Measurements from ENCODE around the gene CTNNA3. TPM values are rescaled to one million over a fixed set of nuclear protein-coding genes. Genes with fewer than 3 reads are reported as not detected.

Gene CTNNA3
- total RNA-seq, 1 experiment from 2014 or later, result 0.85 TPM

DNA sequence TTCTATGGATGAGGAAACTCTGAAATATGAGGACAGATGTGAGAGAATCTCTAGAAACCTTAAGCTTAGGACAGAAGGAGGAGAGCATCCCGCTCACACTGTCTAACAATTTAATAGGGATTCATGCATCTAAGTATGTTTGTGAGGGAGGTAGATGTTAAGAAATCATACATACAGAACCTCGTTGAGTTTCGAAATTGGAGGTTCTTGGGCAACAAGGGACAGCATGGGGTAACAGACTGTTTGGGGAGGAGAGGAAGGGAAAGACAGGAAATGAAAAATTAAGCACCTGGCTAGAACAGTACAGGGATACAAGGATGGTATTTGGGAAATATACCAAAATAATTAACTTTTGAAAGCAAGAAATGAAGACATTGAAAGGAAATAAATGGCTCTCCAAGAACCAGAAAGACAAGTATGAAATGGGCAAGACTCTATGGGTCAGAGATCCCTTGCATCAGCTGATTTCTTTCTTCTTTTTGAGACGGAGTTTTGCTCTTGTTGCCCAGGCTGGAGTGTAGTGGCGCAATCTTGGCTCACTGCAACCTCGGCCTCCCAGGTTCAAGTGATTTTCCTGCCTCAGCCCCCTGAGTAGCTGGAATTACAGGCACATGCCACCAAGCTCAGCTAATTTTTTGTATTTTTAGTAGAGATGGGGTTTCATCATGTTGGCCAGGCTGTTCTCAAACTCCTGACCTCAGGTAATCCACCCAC, 207.9 kb downstream of the CTNNA3 start:
- in situ Hi-C loops (cut with HindIII; ENCODE audit: low pct_unique_long_range_greater_than_20kb, low sequenced_read_pairs) (no loop called here), intact Hi-C loops (cut with micrococcal nuclease; ENCODE audit: unreplicated experiment) (no loop called here)
- Histone ChIP-seq H3K4me3 (ENCODE audit: low read depth in 2 of 2, low read length in 2 of 2) (no peak overlapping the region), H3K27me3 (ENCODE audit: control insufficient read depth, insufficient read depth, low read length) (no peaks in the 10 kb centered on the region), H3K9me3 (ENCODE audit: control insufficient read depth, insufficient read depth, low read depth, low read length) (no peaks in the 10 kb centered on the region), H3K27ac (ENCODE audit: low read length) (no peak overlapping the region), H3K4me1 (ENCODE audit: control insufficient read depth, insufficient read depth, low read length) (peaks cover 8% of the 10 kb centered on the region; the same call in 1 of the 2 replicates), H3K36me3 (ENCODE audit: control insufficient read depth, insufficient read depth, low read length) (no peaks in the 10 kb centered on the region)
- ChIA-PET POLR2A (no interaction called here), CTCF (no interaction called here)
- no peak for TF ChIP-seq POLR2AphosphoS5 (IDR thresholded peaks at IDR 0.05; ENCODE audit: low read depth, low read length)
- no peak for TF ChIP-seq TCF7L2 (IDR thresholded peaks at IDR 0.05; ENCODE audit: low read depth, low read length)
- TF ChIP-seq SIN3A (IDR thresholded peaks at IDR 0.05; ENCODE audit: borderline replicate concordance, insufficient read depth, low read depth, low read length), result no peak
- TF ChIP-seq, protein P1, sequence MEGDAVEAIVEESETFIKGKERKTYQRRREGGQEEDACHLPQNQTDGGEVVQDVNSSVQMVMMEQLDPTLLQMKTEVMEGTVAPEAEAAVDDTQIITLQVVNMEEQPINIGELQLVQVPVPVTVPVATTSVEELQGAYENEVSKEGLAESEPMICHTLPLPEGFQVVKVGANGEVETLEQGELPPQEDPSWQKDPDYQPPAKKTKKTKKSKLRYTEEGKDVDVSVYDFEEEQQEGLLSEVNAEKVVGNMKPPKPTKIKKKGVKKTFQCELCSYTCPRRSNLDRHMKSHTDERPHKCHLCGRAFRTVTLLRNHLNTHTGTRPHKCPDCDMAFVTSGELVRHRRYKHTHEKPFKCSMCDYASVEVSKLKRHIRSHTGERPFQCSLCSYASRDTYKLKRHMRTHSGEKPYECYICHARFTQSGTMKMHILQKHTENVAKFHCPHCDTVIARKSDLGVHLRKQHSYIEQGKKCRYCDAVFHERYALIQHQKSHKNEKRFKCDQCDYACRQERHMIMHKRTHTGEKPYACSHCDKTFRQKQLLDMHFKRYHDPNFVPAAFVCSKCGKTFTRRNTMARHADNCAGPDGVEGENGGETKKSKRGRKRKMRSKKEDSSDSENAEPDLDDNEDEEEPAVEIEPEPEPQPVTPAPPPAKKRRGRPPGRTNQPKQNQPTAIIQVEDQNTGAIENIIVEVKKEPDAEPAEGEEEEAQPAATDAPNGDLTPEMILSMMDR (IDR thresholded peaks at IDR 0.05), result no peak
- TF ChIP-seq REST (IDR thresholded peaks at IDR 0.05; ENCODE audit: insufficient read depth in 1 of 2, low read depth in 2 of 2, low read length in 1 of 2), result no peak
- no peak for ATAC-seq
- DNase-seq (ENCODE audit: low read depth, low spot score), result no peak
- no TSS peak for BruUV-seq (replicated peaks)

GRCh38 chr10:67487199-67487598, 208.8 kb downstream of the CTNNA3 start:
- ChIA-PET POLR2A (no interaction called here), CTCF (no interaction called here)
- Histone ChIP-seq H3K27me3 (ENCODE audit: control insufficient read depth, insufficient read depth, low read length) (no peaks in the 10 kb centered on the region), H3K9me3 (ENCODE audit: control insufficient read depth, insufficient read depth, low read depth, low read length) (no peaks in the 10 kb centered on the region), H3K4me3 (ENCODE audit: low read depth in 2 of 2, low read length in 2 of 2) (no peak overlapping the region), H3K36me3 (ENCODE audit: control insufficient read depth, insufficient read depth, low read length) (no peaks in the 10 kb centered on the region), H3K27ac (ENCODE audit: low read length) (no peak overlapping the region), H3K4me1 (ENCODE audit: control insufficient read depth, insufficient read depth, low read length) (peaks cover 3% of the 10 kb centered on the region; the same call in 1 of the 2 replicates)
- ATAC-seq (no peak), DNase-seq (ENCODE audit: low read depth, low spot score) (no peak)
- in situ Hi-C loops (cut with HindIII; ENCODE audit: low pct_unique_long_range_greater_than_20kb, low sequenced_read_pairs), result no loop called here
- BruUV-seq (replicated peaks), result no TSS peak
- TF ChIP-seq REST (IDR thresholded peaks at IDR 0.05; ENCODE audit: insufficient read depth in 1 of 2, low read depth in 2 of 2, low read length in 1 of 2) (no peak), POLR2AphosphoS5 (IDR thresholded peaks at IDR 0.05; ENCODE audit: low read depth, low read length) (no peak), TCF7L2 (IDR thresholded peaks at IDR 0.05; ENCODE audit: low read depth, low read length) (no peak)
- TF ChIP-seq, protein P1 (IDR thresholded peaks at IDR 0.05), result no peak
- intact Hi-C loops (cut with micrococcal nuclease; ENCODE audit: unreplicated experiment), result no loop called here
